SJSA1 (cell line): Measurements from ENCODE around the gene MCF2. TPM values are rescaled to one million over a fixed set of nuclear protein-coding genes. Genes with fewer than 3 reads are reported as not detected.
"Not testable (repeated sequence)": the region's sequence is repeated elsewhere in the genome, so short reads cannot be mapped to it uniquely, and the experiment has no call there.

ENCODE experiments used
- DNase-seq, 2 experiments: peaks; one replicate each; pipeline ENCODE4 v3.0.0-alpha.2; 2015 to 2020; ENCODE audit warnings: low spot score in 2 of 2, low read depth in 1 of 2
- H3K27ac ChIP-seq: fragments of 250-450 bp; sonication (Bioruptor Pico); 2 replicates; pipeline ENCODE4 v1.5.1; 2020; ENCODE audit warnings: mild to moderate bottlenecking, moderate library complexity
- H3K27me3 ChIP-seq: fragments of 250-450 bp; sonication (Bioruptor Pico); replicated peaks from 2 replicates; pipeline ENCODE4 v1.5.1; 2020; ENCODE audit warnings: mild to moderate bottlenecking, moderate library complexity
- H3K36me3 ChIP-seq: fragments of 250-450 bp; sonication (Bioruptor Pico); 2 replicates; pipeline ENCODE4 v1.5.1; 2020; ENCODE audit warnings: mild to moderate bottlenecking
- H3K4me1 ChIP-seq: fragments of 250-450 bp; sonication (Bioruptor Pico); replicated peaks from 2 replicates; pipeline ENCODE4 v1.6.1; 2021; ENCODE audit warnings: mild to moderate bottlenecking
- H3K4me3 ChIP-seq: fragments of 250-450 bp; sonication (Bioruptor Pico); 2 replicates; pipeline ENCODE4 v1.5.1; 2020; ENCODE audit warnings: mild to moderate bottlenecking
- H3K9me3 ChIP-seq: fragments of 250-450 bp; sonication (Bioruptor Pico); replicated peaks from 2 replicates; pipeline ENCODE4 v1.5.1; 2020; ENCODE audit warnings: mild to moderate bottlenecking
- total RNA-seq: library from RNA; depleted of rRNA; stranded (reverse); fragments of >200 nt; shearing (Covaris generic); gene quantifications from 2 replicates; pipeline ENCODE4 v1.2.3, GENCODE V29; 2014

The MCF2 gene
- total RNA-seq, 1 experiment from 2014 or later, result 0.21 TPM

GRCh38 chrX:139691493-139691842 lies 16.5 kb downstream of the MCF2 start:
- Histone ChIP-seq H3K4me3 (no peak overlapping the region), H3K27ac (no peak overlapping the region), H3K9me3 (no peaks in the 10 kb centered on the region), H3K4me1 (no peaks in the 10 kb centered on the region), H3K36me3 (no peaks in the 10 kb centered on the region), H3K27me3 (no peaks in the 10 kb centered on the region)
- no peak for DNase-seq

GRCh38 chrX:139685175-139685574 lies 22.8 kb downstream of the MCF2 start:
- not testable (repeated sequence) for H3K4me3 ChIP-seq, DNase-seq, H3K27ac ChIP-seq, H3K27me3 ChIP-seq, H3K9me3 ChIP-seq, H3K36me3 ChIP-seq, H3K4me1 ChIP-seq

GRCh38 chrX:139680356-139680755 lies 27.6 kb downstream of the MCF2 start:
- no peaks in the 10 kb centered on the region for H3K27me3 ChIP-seq
- no peaks in the 10 kb centered on the region for H3K36me3 ChIP-seq
- H3K9me3 ChIP-seq, result no peaks in the 10 kb centered on the region
- H3K4me3 ChIP-seq, result no peak overlapping the region
- H3K27ac ChIP-seq, result no peak overlapping the region
- DNase-seq, result no peak
- H3K4me1 ChIP-seq, result no peaks in the 10 kb centered on the region

- Histone ChIP-seq H3K4me3 (no peak overlapping the region), H3K36me3 (no peaks in the 10 kb centered on the region), H3K27ac (no peak overlapping the region), H3K27me3 (no peaks in the 10 kb centered on the region), H3K9me3 (no peaks in the 10 kb centered on the region), H3K4me1 (no peaks in the 10 kb centered on the region)
- no peak for DNase-seq
Observed at GRCh38 chrX:139647597-139647996, 60.4 kb downstream of the MCF2 start.

GRCh38 chrX:139642241-139642927 lies 65.6 kb downstream of the MCF2 start:
- Histone ChIP-seq H3K27me3 (no peaks in the 10 kb centered on the region), H3K4me1 (no peaks in the 10 kb centered on the region), H3K9me3 (no peaks in the 10 kb centered on the region), H3K36me3 (no peaks in the 10 kb centered on the region), H3K27ac (no peak overlapping the region), H3K4me3 (no peak overlapping the region)
- no peak for DNase-seq

GRCh38 chrX:139640259-139640658 lies 67.7 kb downstream of the MCF2 start:
- no peaks in the 10 kb centered on the region for H3K36me3 ChIP-seq
- no peak for DNase-seq
- H3K27me3 ChIP-seq, result no peaks in the 10 kb centered on the region

GRCh38 chrX:139639253-139639652 lies 68.7 kb downstream of the MCF2 start:
- Histone ChIP-seq H3K4me3 (no peak overlapping the region), H3K27ac (no peak overlapping the region), H3K9me3 (no peaks in the 10 kb centered on the region), H3K4me1 (no peaks in the 10 kb centered on the region), H3K36me3 (no peaks in the 10 kb centered on the region), H3K27me3 (no peaks in the 10 kb centered on the region)
- no peak for DNase-seq

More at GRCh38 chrX:139640259-139640658, 67.7 kb downstream of the MCF2 start:
- H3K27ac ChIP-seq, result no peak overlapping the region
- no peak overlapping the region for H3K4me3 ChIP-seq
- H3K9me3 ChIP-seq, result no peaks in the 10 kb centered on the region
- H3K4me1 ChIP-seq, result no peaks in the 10 kb centered on the region

- no peak overlapping the region for H3K27ac ChIP-seq
- H3K4me3 ChIP-seq, result no peak overlapping the region
- no peaks in the 10 kb centered on the region for H3K27me3 ChIP-seq
- H3K4me1 ChIP-seq, result no peaks in the 10 kb centered on the region
- H3K9me3 ChIP-seq, result no peaks in the 10 kb centered on the region
- DNase-seq, result no peak
- H3K36me3 ChIP-seq, result no peaks in the 10 kb centered on the region
Observed at GRCh38 chrX:139600105-139600504, 107.9 kb downstream of the MCF2 start.

GRCh38 chrX:139596068-139596467 lies 111.9 kb downstream of the MCF2 start:
- no peak overlapping the region for H3K27ac ChIP-seq
- H3K36me3 ChIP-seq, result no peaks in the 10 kb centered on the region
- no peak overlapping the region for H3K4me3 ChIP-seq
- H3K27me3 ChIP-seq, result no peaks in the 10 kb centered on the region
- H3K9me3 ChIP-seq, result no peaks in the 10 kb centered on the region
- no peak for DNase-seq
- H3K4me1 ChIP-seq, result no peaks in the 10 kb centered on the region

GRCh38 chrX:139585613-139586012 lies 122.4 kb downstream of the MCF2 start:
- no peak for DNase-seq
- no peak overlapping the region for H3K4me3 ChIP-seq
- H3K4me1 ChIP-seq, result no peaks in the 10 kb centered on the region
- no peaks in the 10 kb centered on the region for H3K36me3 ChIP-seq
- no peaks in the 10 kb centered on the region for H3K27me3 ChIP-seq
- H3K9me3 ChIP-seq, result no peaks in the 10 kb centered on the region
- H3K27ac ChIP-seq, result no peak overlapping the region

GRCh38 chrX:139581068-139581467 lies 126.9 kb downstream of the MCF2 start:
- H3K36me3 ChIP-seq, result no peaks in the 10 kb centered on the region
- H3K27me3 ChIP-seq, result no peaks in the 10 kb centered on the region

GRCh38 chrX:139566981-139567380 lies 141.0 kb downstream of the MCF2 start:
- Histone ChIP-seq H3K4me3 (no peak overlapping the region), H3K27me3 (no peaks in the 10 kb centered on the region), H3K36me3 (no peaks in the 10 kb centered on the region), H3K9me3 (no peaks in the 10 kb centered on the region), H3K27ac (no peak overlapping the region), H3K4me1 (no peaks in the 10 kb centered on the region)
- no peak for DNase-seq

More at GRCh38 chrX:139581068-139581467, 126.9 kb downstream of the MCF2 start:
- no peak for DNase-seq
- no peaks in the 10 kb centered on the region for H3K4me1 ChIP-seq
- H3K4me3 ChIP-seq, result no peak overlapping the region
- no peak overlapping the region for H3K27ac ChIP-seq
- H3K9me3 ChIP-seq, result no peaks in the 10 kb centered on the region

GRCh38 chrX:139563251-139563650 lies 144.7 kb downstream of the MCF2 start:
- no peaks in the 10 kb centered on the region for H3K27me3 ChIP-seq
- H3K27ac ChIP-seq, result no peak overlapping the region
- no peaks in the 10 kb centered on the region for H3K9me3 ChIP-seq
- DNase-seq, result no peak
- H3K4me1 ChIP-seq, result no peaks in the 10 kb centered on the region
- H3K36me3 ChIP-seq, result no peaks in the 10 kb centered on the region
- H3K4me3 ChIP-seq, result no peak overlapping the region

- H3K36me3 ChIP-seq, result no peaks in the 10 kb centered on the region
- no peaks in the 10 kb centered on the region for H3K4me1 ChIP-seq
- H3K27me3 ChIP-seq, result no peaks in the 10 kb centered on the region
- H3K4me3 ChIP-seq, result no peak overlapping the region
- no peak overlapping the region for H3K27ac ChIP-seq
- DNase-seq, result no peak
- H3K9me3 ChIP-seq, result no peaks in the 10 kb centered on the region
Observed at GRCh38 chrX:139560221-139560620, 147.7 kb downstream of the MCF2 start.
